Kasumi-1 (cell line): ENCODE results near the gene CELF5.
A peak's percentile ranks its signal among the peaks of the same experiment; 100 is the strongest.
"Not testable (repeated sequence)": the region's sequence is repeated elsewhere in the genome, so short reads cannot be mapped to it uniquely, and the experiment has no call there.

Experiments used
- DNase-seq, 2 experiments: peaks; one replicate each; lab custom pipeline; 2025; lab: John Stamatoyannopoulos, UW

Gene CELF5

DNA sequence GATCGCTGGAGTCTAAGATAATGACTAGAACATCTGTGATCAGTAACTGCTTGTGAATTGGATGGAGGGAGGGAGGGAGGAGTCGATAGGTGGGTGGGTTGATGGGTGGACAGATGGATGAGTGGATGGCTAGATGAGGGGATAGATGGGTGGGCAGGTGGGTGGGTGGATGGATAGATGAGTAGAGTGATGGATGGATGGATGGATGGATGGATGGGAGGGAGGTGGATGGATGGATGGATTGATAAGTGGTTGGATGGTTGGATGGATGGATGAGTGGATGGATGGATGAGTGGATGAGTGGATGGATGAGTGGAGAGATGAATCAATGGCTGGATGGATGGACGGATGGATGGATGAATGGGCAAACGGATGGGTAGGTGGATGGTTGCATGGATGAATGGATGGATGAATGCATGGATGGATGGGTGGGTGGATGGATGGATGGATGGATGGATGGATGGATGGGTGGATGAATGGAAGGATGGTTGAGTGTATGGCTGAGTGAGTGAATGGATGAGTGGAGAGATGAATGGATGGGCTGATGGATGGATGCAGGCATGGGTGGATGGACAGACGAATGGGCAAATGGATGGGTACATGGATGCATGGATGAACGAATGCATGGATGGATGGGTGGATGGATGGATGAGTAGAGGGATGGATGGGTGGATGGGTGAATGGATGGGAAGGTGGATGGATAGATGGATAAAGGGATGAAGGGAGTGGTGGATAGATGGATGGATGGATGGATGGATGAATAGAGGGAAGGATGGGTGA, 97.9 kb downstream of the CELF5 start:
- no peak for DNase-seq

DNA sequence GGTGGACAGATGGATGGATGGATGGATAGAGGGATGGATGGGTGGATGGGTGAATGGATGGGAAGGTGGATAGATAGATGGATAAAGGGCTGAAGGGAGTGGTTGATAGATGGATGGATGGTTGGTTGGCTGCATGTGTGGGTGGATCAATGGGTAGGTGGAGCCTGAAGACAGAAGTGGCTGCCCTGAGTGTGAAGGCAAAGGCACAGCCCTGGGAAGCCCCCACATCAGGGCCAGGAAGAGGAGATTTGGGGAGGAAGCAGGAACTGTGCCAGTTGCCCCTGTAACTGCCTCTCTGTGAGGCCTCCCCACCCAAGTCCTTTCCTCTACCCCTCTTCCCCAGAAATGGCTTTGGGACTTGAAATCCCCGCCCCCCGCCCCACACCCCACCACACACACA, 98.6 kb downstream of the CELF5 start:
- DNase-seq: no peak

DNA sequence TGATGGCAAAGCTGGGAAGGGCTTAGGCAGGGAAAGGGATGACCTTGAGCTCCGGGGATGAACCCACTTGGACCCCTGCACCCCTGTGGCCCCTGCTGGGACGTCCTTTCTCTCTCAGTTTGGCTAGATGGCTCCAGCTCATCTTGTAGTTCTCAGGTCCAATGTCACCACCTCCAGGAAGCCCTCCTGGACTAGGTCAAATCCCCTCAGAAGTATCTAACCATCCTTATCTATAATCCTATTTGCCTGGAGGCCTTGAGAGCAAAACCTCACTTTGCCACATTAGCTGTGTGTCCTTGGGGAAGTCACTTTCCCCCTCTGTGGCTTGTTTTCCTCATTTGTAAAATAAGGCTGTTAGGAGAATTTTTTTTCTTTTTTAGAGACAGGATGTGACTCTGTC, 99.2 kb downstream of the CELF5 start:
- DNase-seq: no peak

DNA sequence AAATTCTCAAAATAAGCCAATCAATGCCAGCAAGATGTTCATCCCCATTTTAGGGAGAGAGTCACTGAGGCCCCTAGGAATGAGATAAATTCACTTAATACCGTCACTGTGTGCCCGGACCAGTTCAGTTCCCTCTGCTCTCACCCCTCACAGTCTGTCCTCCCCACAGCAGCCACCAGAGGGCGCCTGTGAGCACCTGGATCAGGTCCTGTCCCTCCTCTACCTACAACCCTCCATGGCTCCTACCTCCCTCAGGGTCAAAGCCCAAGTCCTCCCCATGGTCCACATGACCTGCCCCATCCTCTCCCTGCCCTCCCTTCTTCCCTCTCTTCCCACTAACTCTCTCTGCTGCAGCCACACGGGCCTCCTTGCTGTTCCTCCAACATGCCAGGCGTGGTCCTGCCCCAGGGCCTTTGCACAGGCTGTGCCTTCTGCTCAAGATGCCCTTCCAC, 100.0 kb downstream of the CELF5 start:
- DNase-seq: peak; percentile 22 to 43

DNA sequence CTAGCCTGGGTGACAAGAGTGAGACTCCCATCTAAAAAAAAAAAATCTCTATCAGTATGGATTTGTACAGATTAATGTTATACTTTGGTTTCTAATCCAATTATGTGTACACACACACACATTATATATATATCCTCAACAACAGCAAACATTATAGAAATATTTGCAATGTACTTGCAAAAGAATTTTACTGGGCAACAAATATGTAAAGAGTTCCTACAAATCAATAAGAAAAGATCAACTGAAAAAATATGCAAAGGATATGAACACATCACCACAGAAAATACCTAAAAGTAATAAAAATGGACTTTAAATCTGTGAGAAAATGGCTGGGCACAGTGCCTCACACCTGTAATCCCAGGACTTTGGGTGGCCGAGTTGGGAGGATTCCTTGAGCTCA, 101.0 kb downstream of the CELF5 start:
- no peak for DNase-seq

DNA sequence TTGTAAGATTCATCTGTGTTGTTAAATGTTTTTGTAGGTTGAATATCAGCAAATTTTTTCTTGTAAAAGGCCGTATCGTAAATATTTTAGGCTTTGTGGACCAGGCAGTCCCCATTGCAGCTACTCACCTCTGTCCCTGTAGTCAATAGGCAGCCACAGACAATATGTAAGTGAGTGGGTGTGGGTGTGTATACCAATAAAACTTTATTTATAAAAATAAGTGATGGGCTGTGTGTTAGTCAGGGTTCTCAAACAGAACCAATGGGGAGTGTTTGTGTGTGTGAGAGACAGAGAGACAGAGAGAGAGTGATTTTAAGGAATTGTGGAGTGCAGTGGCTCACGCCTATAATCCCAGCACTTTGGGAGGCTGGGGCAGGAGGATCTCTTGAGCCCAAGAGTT, 104.3 kb downstream of the CELF5 start:
- no peak for DNase-seq

DNA sequence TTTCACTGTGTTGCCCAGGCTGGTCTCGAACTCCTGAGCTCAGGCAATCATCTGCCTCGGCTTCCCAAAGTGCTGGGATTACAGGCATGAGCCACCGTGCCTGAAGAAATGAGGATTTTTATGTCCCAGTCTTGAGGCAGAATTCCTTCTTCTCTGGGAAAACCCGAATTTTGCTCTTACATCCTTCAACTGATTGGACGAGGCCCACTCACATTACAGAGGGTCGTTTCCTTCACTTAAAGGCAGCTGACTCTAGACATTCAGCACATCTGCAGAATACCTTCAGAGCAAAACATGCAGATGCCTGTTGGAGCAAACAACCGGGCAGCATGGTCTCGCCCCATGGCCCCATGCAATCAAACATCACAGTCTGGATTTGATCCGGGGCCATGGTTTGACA, 105.6 kb downstream of the CELF5 start:
- no peak for DNase-seq

DNA sequence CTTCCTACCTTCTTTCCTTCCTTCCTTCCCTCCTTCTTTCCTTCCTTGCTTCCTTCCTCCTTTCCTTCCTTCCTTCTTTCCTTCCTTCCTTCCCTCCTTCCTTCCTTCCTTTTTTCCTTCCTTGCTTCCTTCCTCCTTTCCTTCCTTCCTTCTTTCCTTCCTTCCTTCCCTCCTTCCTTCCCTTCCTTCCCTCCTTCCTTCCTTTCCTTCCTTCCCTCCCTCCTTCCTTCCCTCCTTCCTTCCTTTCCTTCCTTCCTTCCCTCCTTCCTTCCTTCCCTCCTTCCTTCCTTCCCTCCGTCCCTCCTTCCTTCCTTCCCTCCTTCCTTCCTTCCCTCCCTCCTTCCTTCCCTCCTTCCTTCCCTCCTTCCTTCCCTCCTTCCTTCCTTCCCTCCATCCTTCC, 107.8 kb downstream of the CELF5 start:
- DNase-seq: not testable (repeated sequence)

DNA sequence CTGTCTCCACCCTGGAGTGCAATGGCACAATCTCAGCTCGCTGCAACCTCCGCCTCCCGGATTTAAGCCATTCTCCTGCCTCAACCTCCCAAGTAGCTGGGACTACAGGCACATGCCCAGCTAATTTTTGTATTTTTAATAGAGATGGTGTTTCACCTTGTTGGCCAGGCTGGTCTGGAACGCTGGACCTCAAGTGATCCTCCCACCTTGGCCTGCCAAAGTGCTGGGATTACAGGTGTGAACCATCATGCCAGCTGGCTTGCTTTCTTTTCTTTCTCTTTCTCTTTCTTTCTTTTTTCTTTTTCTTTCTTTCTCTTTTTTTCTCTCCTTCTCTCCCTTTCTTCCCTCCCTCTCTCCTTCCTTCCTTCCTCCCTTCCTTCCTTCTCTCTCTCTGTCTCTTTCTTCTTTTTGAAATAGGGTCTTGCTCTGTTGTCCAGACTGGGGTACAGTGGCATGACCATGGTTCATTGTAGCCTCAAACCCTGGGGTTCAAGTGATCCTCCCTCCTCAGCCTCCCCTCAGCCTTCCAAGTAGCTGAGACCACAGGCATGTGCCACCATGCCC, 108.6 kb downstream of the CELF5 start:
- DNase-seq: no peak

DNA sequence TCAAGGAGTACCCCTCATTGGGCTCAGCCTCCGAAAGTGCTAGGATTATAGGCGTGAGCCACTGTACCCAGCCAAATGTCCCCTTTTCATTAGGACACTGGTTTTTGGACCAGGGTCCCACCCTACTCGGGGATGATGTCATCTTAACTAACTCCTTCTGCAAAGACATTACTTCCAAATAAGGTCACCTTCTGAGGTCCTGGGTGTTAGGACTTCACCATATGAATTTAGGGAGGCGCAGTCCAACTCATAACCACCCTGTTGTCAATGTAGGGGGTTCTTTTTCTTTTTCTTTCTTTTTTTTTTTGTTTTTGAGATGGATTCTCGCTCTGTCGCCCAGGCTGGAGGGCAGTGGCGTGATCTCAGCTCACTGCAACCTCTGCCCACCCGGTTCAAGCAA, 109.2 kb downstream of the CELF5 start:
- DNase-seq: no peak

DNA sequence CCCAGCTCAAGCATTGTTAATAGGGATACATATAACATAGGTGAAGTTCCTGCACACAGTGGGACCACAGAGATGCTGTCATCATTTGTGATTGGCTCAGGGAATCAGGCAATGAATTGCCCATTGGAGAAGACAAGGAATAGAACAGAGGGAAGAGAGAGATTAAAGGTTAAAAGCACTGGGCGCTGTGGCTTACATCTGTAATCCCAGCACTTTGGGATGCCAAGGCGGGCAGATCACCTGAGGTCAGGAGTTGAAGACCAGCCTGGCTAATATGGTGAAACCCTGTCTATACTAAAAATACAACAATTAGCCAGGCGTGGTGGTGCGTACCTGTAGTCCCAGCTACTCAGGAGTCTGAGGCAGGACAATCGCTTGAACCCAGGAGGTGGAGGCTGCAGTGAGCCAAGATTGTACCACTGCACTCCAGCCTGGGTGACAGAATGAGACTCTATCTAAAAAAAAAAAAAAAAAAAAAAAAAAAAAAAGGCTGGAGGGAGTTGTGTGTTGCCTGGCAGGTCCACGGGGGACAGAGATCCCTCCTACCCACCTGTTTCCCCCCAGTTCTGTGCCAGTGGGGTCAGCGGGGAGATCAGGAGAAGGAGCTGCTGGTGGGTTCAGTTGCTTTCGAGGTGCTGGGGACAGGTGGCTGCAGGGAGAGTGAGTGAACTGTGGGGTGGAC, 110.4 kb downstream of the CELF5 start:
- DNase-seq: not testable (repeated sequence)

DNA sequence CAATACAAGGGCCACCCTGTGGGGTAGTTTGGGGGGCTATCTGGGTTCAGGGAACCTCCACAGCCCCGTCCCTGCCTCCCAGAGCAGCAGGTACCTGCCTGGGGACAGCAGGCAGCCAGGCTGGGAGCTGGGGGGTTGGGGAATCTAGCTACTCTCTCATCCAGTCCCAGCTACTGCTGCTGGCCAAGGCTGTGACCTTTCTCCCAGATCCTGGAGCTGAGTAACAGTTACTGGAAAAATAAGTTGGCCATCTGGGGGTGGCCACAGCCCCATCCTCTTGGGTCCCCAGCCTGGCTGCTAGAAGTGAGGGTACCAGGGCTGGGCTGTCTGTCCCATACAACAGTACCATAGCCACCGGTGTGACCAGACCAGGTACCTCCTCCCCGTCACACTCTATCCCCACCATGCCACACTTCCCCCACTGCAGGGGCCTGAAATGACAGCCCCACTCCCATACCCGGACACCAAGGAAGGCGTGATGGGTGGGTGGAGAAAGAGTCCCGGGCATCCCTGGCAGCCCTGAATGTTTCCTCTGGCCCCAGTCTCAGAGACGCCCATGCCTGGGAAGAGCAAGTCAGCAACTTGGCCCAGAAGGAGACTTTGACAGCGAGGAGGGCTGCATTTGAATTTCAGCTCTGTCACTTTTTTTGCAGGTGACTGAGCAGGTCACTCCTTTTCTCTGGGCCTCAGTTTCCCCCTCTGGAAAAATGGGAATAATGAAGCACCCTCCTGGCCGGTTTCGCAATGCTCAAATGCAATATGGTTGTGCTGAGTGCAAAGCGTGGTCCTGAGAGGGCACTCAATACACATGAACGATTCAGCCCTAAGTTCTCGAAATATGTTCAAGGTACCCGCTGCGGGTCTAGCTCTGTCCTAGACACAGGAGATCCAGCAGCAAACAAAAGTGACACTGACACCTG, 111.2 kb downstream of the CELF5 start:
- DNase-seq: no peak

DNA sequence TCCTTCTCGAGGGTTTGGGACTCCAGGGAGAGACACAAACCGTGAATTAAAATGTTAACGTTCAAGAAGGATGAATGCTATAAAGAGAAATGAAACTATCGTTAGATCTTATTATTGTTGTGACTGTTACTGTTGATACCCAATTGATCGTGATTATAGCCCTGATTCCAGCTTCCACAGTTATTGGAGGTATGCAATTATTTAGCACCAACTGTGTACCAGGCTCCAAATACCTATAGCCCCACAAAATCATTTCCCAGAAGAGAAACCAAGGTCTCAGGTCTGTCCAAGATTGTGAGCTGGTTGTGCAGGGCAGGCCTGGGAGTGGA, 111.9 kb downstream of the CELF5 start:
- DNase-seq: no peak

DNA sequence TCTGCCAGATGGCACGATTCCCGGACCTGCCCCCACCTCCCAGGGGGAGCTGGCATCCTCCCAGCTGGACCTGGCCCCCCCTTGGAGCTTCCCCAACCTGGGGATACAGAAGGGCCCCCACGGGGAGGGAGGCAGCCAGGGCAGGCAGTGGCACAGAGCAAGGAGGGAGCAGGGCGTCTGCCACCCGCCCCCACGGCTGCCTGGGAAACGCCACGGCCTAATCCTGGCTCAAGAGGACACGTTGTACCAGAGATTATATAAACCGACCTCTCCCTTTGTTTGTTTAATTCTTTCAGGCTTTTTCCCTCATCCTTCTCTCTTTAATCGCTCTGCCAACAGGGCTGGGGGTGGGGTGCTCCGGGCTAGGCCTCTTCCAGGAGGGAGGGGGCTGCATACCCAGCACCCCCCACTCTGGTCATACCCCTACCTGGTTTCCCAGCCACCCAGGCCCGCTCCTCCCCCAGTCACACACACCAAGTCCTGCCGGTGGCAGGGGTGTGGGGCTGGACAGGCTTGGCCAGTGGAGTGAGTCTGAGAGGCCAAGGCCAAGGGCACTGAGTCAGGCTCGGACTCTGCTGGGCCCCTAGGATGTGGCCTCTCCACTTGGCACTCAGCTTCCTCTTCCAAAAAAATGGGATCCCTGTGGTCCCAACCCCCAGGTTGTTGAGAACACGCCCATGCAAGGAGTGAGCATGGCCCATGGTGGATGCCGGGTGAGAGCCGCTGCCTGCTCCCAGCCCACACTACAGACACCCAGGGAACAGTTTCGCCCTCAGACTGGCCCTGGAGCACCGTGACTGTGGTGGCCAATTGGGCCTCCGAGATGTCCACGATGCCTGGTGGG, 112.4 kb downstream of the CELF5 start:
- DNase-seq: no peak

DNA sequence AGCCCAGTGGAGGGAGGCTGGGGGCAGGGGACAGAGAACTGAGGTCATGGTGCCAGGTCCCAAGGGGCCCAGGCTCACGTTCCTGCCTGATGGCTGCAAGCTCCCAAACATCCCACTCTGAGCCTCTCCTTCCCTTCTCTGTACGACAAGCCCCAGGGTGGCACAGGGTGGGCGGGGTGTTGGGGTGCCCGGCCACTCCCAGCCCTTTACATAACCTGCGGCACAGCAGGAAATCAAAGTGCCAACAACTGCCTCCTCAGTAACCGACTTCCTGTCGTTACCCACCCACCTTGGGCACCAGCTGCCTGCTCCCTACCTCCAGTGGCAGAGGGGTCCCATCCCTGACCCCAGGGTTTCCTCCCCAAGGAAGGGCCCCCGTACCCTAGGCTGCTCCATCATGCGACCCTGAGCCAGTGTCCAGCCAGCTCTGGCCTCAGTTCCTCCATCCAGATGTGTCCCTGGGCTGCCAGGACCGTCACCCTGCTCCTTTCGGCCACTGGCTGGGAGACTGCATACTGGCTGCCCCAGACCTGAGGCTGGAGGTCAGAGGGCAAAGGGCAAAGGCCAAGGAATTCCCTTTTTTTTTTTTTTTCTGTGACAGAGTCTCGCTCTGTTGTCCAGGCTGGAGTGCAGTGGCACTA, 114.2 kb downstream of the CELF5 start:
- DNase-seq: no peak

DNA sequence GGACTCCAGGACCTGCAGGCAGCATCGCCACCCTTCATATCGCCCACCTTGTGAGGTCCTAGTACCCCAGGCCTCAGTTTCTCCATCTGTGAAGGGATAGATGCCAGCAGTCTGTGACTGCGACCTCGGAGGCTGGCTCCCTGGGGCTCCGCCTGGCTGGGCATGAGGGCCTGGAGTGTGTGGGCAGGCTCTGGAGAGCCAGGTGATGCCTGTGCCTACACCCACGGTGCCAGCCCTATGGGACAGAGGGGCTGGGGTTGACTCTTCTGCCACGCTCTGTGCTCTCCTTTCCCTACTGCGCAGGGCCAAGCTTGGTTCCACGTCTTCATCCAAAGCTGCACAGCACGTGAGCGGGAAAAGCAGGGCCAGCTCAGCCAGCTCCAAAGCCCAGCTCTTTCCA, 115.9 kb downstream of the CELF5 start:
- DNase-seq: no peak

DNA sequence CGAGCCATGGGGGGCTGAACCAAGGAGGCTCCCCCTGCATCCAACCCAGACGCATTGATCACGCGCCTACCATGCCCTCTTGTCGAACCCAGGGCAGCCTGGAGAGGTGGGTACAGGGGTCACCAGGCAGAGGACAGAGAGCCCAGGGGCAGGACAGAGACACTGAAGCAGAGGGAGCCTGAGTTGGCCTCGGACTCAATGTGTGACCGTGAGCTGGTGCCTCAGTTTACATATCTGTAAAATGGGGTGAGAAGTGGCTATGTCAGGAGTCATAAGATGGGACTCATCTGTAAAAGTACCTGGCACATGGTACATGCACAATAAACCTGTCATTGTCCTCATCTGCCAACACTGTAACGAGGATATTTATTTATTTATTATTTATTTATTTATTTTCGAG, 117.8 kb downstream of the CELF5 start:
- no peak for DNase-seq

DNA sequence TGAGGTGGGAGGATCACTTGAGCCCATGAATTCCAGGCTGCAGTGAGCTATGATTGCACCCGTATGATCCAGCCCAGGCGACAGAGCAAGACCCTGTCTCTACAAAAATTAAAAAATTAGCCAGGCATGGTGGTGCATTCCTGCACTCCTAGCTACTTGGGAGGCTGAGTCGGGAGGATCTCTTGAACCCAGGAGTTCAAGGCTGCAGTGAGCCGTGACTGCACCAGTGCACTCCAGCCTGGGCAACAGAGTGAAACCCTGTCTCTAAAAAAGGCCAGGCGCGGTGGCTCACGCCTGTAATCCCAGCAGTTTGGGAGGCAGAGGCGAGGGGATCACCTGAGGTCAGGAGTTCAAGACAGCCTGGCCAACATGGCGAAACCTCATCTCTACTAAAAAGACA, 118.5 kb downstream of the CELF5 start:
- DNase-seq: not testable (repeated sequence)

DNA sequence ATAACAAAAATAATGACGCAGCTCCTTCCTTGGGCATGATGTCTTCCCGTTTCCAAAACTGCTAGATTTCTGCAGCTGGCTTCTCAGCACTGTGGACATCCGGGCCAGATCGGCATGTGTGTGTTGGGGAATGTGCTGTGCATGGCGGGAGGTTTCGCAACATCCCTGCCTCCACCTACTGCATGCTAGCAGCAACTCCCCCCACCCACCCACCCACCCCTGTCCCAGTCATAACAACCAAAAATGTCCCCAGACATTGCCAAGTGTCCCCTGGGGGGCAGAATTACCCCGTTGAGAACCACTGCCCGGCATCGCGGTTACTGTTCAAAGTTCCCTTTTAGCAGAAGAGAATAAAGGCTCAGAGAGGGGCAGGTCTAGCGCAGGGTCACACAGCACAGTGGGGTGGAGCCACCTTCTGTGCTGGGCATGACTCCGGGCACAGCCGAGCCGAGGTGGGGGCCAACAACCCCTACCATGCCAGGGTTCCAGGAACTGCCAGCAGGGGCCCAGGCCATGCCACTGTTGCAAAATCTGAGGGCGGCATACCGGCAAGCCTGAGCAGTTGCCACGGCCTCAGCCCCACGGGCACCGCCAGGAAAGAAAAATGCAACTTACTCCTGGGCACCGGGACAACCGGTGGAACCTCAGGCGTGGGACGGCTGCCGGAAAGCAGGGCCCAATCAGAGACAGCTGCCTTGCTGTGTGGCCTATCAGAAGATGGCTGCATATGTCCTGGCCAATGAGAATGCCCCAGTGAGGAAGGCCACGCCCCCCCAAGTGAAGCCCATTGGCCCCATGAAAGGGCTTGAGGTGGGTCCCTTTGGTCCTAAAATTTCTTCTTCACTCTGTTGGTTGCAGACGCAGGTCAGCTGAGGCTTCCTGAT, 119.4 kb downstream of the CELF5 start:
- peak; percentile 89 to 90 for DNase-seq
